ENCODE results near the gene SCYGR8. TPM values are rescaled to one million over a fixed set of nuclear protein-coding genes. Genes with fewer than 3 reads are reported as not detected.

Gene SCYGR8
- total and polyA plus RNA-seq, 2 of the 8 experiments (the other 6 are each of a cell fraction or from before 2014, with no cell fraction given), result not detected

DNA sequence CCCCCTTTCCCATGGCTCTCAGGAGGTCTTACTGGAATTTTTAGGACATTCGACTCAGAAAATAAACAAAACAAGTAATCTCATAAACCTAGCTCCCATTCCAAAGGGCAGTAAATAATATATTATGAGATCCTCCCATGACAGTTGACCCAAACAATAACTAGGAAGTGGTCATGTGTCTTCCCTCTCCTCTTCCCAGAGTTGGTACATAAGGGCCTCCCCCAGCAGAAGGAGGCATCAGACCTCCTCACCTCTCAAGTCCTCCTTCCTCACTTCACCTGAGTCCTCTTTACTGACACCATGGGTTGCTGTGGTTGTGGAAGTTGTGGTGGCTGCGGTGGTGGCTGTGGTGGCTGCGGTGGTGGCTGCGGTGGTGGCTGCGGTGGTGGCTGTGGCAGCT lies 17.7 kb upstream of the SCYGR8 start, which contains the start of gene SCYGR7:
Gene SCYGR7, plus strand, starts transcription at position 301 of the 400 bp plus-strand sequence. Its CDS starts 0 bp downstream, at position 301.
- no peaks in the 10 kb centered on the region for H3K9me3 ChIP-seq (ENCODE audit: insufficient read depth in 2 of 2, low read depth in 1 of 2, low read length in 1 of 2)
- no peak within 1 kb of the TSS for H3K23ac ChIP-seq (ENCODE audit: insufficient read length)
- no peak within 1 kb of the TSS for H3K27ac ChIP-seq (ENCODE audit: low read depth, low read length)
- no peak within 1 kb of the TSS for H3K18ac ChIP-seq (ENCODE audit: extremely low read depth, low read length)
- no peaks in the 10 kb centered on the region for H3K36me3 ChIP-seq (ENCODE audit: control insufficient read depth in 2 of 4, insufficient read depth in 4 of 4, low read length in 3 of 4)
- no peak within 1 kb of the TSS for H3K4ac ChIP-seq (replicated peaks; ENCODE audit: insufficient read length, low read depth, low read length)
- H3K14ac ChIP-seq (ENCODE audit: insufficient read length), result no peak within 1 kb of the TSS
- no peak within 1 kb of the TSS for H4K5ac ChIP-seq (ENCODE audit: insufficient read length, low read depth, low read length)
- no peak for FAIRE-seq
- no peaks in the 10 kb centered on the region for H3K23me2 ChIP-seq (ENCODE audit: low read depth, low read length)
- no peak within 1 kb of the TSS for H2BK5ac ChIP-seq (ENCODE audit: low read depth, low read length)
- no peak within 1 kb of the TSS for H4K91ac ChIP-seq (replicated peaks; ENCODE audit: insufficient read length, low read length)
- H2AFZ ChIP-seq (ENCODE audit: low read length), result no peak within 1 kb of the TSS
- H2BK15ac ChIP-seq (ENCODE audit: low read length), result no peak within 1 kb of the TSS
- H3K4me1 ChIP-seq (replicated peaks in 1 of 4; ENCODE audit: control insufficient read depth in 3 of 4, insufficient read depth in 4 of 4, low read length in 3 of 4), result no peaks in the 10 kb centered on the region
- H2BK20ac ChIP-seq (ENCODE audit: low read length), result no peak within 1 kb of the TSS
- no peak within 1 kb of the TSS for H2AK5ac ChIP-seq (ENCODE audit: low read depth, low read length)
- ChIA-PET CTCF (ENCODE audit: partially characterized antibody) (interaction anchor here (1.8 kb wide), 1 partner anchor 70 kb away, joined by 4 read pairs; no protein-coding TSS in a partner anchor), POLR2A (ENCODE audit: partially characterized antibody) (no interaction called here)
- H3K56ac ChIP-seq (replicated peaks; ENCODE audit: insufficient read length, low read depth, low read length), result no peak within 1 kb of the TSS
- H3K27me3 ChIP-seq (replicated peaks in 1 of 4; ENCODE audit: control insufficient read depth in 3 of 4, extremely low read depth in 1 of 4, insufficient read depth in 3 of 4, low read length in 3 of 4), result no peaks in the 10 kb centered on the region
- H2BK12ac ChIP-seq (ENCODE audit: low read depth, low read length), result no peak within 1 kb of the TSS
- H3K79me2 ChIP-seq (ENCODE audit: control insufficient read depth in 1 of 2, insufficient read depth in 2 of 2, low read length in 2 of 2), result no peaks in the 10 kb centered on the region
- no peak within 1 kb of the TSS for H4K8ac ChIP-seq (ENCODE audit: extremely low read depth, insufficient read depth, low read length)
- no peaks in the 10 kb centered on the region for H4K20me1 ChIP-seq (replicated peaks in 1 of 2; ENCODE audit: control insufficient read depth in 1 of 2, insufficient read depth in 2 of 2, low read length in 2 of 2)
- no peak within 1 kb of the TSS for H3K4me2 ChIP-seq (ENCODE audit: insufficient read depth in 1 of 2, low read depth in 2 of 2, low read length in 2 of 2)
- no peak for DNase-seq (ENCODE audit: low read depth in 1 of 2, low spot score in 2 of 2)
- H3K79me1 ChIP-seq (ENCODE audit: low read depth, low read length), result no peaks in the 10 kb centered on the region
- H3K9ac ChIP-seq (replicated peaks in 1 of 4; ENCODE audit: extremely low read depth in 1 of 4, low read depth in 3 of 4, low read length in 3 of 4), result no peak within 1 kb of the TSS
- WGBS, 2 experiments (ENCODE audit: extremely low coverage in 1 of 2, insufficient coverage in 1 of 2, insufficient read length in 1 of 2, insufficient replicate concordance in 2 of 2, low coverage in 1 of 2, low lambda C conversion rate in 2 of 2, missing lambda C conversion rate in 1 of 2), result 93% methylated on average over 5 of the region's 5 CpGs; no CpG with 5 or more reads in 1 of the 2 experiments
- no peak within 1 kb of the TSS for H2BK120ac ChIP-seq (replicated peaks; ENCODE audit: low read depth, low read length)
- H3K4me3 ChIP-seq (ENCODE audit: extremely low read depth in 1 of 4, insufficient read depth in 2 of 4, low read depth in 3 of 4, low read length in 4 of 4), result no peak within 1 kb of the TSS
- TF ChIP-seq TEAD4 (IDR thresholded peaks at IDR 0.05; ENCODE audit: low read depth, low read length) (no peak), CBX5 (IDR thresholded peaks at IDR 0.05; ENCODE audit: low read depth, low read length) (no peak), YY1 (IDR thresholded peaks at IDR 0.05; ENCODE audit: low read depth, low read length) (no peak), ASH2L (IDR thresholded peaks at IDR 0.05; ENCODE audit: low read length) (no peak), RFX5 (IDR thresholded peaks at IDR 0.05; ENCODE audit: borderline replicate concordance, low read depth, low read length) (no peak), CHD2 (IDR thresholded peaks at IDR 0.05; ENCODE audit: low read length) (no peak), USF2 (IDR thresholded peaks at IDR 0.05; ENCODE audit: low read length) (no peak), CEBPB (IDR thresholded peaks at IDR 0.05; ENCODE audit: low read depth, low read length) (no peak), POU5F1 (IDR thresholded peaks at IDR 0.05; ENCODE audit: low read depth, low read length) (no peak), KDM5A (IDR thresholded peaks at IDR 0.05; ENCODE audit: low read length) (no peak), CTBP2 (IDR thresholded peaks at IDR 0.05; ENCODE audit: borderline replicate concordance, insufficient read depth, insufficient read length, low read length) (no peak), TBP (IDR thresholded peaks at IDR 0.05; ENCODE audit: low read depth, low read length) (no peak), GABPA (IDR thresholded peaks at IDR 0.05; ENCODE audit: borderline replicate concordance, insufficient read depth, low read length) (no peak)
- TF ChIP-seq, protein P1, sequence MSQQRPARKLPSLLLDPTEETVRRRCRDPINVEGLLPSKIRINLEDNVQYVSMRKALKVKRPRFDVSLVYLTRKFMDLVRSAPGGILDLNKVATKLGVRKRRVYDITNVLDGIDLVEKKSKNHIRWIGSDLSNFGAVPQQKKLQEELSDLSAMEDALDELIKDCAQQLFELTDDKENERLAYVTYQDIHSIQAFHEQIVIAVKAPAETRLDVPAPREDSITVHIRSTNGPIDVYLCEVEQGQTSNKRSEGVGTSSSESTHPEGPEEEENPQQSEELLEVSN (IDR thresholded peaks at IDR 0.05), result no peak
